Inflammatory macrophage treated with lipopolysaccharide for 4 hours (primary cell): ENCODE data around the gene ITSN2.
"Not testable (repeated sequence)": the region's sequence is repeated elsewhere in the genome, so short reads cannot be mapped to it uniquely, and the experiment has no call there.

Experiments used
- DNase-seq: peaks from one replicate; pipeline ENCODE4 v3.0.0-alpha.2; 2020

The ITSN2 gene

DNA sequence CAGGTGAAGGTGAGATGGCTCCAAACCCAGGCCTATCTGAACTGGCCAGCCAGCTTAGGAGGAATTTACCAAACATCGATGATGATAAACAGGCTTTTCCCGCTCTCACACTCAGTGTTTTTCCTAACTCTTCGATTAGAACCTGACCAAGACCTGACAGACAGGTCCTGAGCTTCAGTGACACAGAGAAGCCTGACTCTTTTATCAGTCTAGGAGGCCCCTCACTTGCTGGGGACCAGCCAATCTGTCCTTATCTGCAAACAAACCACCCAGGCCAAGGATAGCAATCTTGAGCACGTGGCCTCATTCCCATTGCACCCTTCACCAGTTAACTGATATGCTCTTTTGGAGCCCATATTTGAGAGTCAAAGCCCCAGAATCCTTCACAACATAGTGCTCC, 1.9 kb upstream of the ITSN2 start:
- no peak for DNase-seq

- DNase-seq, result no peak
These were observed 611 bp upstream of the ITSN2 start for GRCh38 chr2:24360963-24361330.

DNA sequence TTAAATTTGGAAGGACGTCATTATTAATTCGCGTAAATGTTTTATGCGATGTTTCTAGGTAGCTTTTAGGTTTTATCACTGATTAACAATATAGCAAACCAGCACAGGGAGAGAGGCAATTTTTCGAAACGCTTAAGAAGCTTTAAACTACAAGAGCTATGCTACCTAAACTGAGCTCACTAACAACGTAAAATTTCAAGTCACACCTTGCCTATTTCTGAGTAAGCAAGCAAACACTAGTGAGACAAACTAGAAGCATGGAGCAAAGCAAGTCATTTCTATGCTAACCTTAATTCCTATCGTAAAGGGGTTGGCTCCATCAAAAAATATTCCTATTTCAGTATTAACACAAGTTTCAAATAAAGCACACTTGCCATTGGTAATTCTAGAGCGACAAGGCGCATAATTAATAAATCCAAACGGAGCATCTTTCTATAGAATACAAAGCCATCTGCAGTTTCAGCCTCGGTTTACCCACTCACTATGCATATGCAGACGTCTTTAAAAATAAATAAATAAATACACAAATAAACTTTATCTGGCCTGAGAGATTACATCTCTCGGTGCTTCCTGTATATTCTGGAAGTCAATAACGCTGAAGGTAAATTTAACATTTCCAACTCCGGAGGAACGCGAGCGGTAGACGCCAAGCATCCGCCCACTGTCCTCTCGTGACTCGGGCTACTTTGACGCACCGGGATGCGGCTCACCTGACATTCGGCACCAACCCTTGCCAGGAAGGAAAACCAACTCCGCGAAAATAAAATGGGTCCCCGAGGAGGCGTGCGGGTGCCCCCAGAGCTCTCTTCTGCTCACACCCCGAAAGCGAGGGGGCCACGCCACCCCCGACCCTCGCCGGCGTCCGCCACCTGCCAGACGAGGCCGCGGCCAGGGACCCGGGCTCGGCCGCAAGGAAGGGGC, 947 bp downstream of the ITSN2 start:
- DNase-seq, result peak; percentile 13

- not testable (repeated sequence) for DNase-seq
These were observed 2.6 kb downstream of the ITSN2 start for GRCh38 chr2:24357767-24358166.

GRCh38 chr2:24357115-24357514, 3.2 kb downstream of the ITSN2 start:
- not testable (repeated sequence) for DNase-seq

- peak; percentile 54 for DNase-seq
These were observed 5.4 kb downstream of the ITSN2 start for GRCh38 chr2:24354957-24355356.

DNA sequence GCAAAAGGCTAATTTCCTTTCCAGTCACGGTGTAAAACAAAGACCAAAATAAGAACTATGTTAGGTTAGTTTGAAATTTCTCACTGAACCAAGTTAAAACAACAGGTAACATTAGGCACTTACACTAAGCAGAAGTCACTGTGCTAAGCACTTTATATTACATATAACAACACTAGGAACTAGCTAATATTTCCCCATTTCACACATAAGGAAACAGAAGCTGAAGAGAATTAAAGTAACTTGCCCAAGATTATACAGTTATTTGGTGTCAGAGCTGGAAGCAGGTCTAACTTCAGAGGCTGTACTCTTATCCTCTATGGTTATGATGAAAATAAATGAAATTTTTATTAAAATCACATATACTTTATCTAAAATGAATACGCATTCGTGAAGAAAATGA, 5.9 kb downstream of the ITSN2 start:
- peak; percentile 49 for DNase-seq

GRCh38 chr2:24353973-24354372, 6.4 kb downstream of the ITSN2 start:
- DNase-seq, result no peak

GRCh38 chr2:24353364-24353763, 7.0 kb downstream of the ITSN2 start:
- no peak for DNase-seq

DNA sequence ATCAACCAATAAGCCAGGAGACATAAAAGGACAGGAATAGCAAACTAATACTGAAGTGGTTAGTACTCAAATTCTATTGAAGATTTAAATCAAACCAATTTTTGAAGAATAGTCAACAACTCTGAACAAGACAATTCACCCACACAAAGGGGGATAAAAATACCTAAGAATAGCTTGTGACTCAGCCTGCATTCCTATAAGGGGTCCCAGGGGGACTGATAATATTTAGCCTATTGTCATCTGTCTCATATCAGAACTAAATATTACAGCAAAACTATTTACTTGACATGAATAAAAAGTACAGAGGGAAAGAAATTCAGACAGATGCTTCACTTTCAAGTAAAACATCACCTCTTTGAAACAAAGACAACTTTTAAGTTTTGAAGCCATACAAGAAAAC, 7.7 kb downstream of the ITSN2 start:
- no peak for DNase-seq

- no peak for DNase-seq
These were observed 8.4 kb downstream of the ITSN2 start for GRCh38 chr2:24351981-24352380.

DNA sequence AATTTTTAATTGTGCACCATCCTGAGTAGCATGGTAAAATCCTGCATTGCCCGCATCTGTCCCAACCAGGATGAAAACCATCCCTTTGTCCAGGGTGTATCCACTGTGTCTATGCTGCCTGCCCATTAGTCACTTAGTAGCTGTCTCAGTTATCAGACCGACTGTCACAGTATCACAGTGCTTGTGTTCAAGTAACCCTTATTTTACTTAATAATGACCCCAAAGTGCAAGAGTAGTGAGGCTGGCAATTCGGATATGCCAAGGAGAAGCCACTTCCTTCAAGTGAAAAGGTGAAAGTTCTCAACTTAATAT, 8.8 kb downstream of the ITSN2 start:
- no peak for DNase-seq

DNA sequence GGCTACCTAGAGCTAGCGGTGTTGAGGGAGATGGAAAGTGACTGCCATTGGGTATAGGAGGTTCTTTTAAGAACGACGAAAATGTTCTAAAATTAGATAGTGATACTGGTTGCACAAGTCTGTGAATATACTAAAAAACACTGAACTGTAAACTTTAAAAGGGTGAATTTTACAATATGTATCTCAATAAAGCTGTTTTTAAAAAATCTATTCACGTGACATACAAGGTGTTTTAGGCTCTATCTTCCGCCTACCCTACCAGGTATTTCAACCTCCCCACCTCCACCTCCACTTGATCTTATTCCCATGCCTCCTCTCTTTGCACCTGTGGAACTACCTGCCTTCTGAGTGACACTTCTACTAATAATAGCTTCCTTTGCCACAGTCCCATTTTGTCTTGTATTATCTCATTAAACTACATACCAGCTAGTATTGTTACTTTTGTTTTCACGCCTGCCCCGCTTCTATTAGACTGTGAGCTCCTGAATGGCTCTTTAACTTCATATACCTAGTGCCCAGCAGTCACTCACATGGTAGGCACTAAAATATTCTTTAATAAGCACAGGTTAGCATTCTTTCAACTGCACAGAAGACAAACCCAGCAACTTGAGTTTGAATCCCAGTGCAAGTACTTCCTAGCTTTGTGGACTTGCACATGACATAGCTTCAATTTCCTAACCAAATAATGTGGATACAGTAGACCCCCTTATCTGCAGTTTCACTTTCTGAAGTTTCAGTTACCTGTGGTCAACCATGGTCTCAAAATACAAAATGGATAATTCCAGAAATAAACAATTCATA, 9.3 kb downstream of the ITSN2 start:
- DNase-seq, result no peak

DNA sequence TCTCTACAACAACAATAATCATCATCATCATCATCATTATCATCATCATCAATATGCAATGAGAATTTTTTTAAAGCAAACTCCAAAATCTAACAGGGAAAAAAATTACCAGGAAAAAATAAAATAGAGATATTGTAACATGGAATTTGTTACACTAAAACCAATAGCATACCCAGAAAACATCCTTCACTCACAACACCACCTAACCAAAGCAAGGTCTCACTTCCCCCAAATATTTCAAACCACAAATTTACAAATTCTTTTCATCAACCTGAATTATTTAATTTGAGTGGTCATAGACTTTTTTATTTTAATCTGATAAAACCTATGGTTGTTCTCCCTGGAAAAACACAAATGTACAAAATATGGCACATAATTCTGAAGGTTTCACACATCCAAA, 11.2 kb downstream of the ITSN2 start:
- no peak for DNase-seq

DNA sequence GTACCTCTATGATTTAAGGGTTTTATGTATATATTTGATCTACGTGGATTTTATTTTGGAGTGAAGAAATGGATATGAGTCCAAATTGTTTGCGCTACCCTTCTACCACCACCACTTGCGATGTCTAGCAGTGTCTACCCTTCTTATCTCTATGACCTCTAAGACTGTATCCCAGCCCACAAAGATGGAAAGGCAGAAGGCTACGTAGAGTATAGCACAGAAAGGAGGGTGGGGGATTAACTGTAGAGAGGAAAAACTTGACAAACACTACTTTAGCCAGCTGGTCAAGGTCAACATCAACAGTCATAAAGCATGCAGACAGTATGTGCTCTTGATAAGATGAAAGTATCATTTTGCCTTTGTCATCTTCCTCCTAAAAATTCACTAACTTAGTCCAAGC, 14.4 kb downstream of the ITSN2 start:
- no peak for DNase-seq

GRCh38 chr2:24343225-24343882, 17.0 kb downstream of the ITSN2 start:
- DNase-seq, result peak; percentile 55

DNA sequence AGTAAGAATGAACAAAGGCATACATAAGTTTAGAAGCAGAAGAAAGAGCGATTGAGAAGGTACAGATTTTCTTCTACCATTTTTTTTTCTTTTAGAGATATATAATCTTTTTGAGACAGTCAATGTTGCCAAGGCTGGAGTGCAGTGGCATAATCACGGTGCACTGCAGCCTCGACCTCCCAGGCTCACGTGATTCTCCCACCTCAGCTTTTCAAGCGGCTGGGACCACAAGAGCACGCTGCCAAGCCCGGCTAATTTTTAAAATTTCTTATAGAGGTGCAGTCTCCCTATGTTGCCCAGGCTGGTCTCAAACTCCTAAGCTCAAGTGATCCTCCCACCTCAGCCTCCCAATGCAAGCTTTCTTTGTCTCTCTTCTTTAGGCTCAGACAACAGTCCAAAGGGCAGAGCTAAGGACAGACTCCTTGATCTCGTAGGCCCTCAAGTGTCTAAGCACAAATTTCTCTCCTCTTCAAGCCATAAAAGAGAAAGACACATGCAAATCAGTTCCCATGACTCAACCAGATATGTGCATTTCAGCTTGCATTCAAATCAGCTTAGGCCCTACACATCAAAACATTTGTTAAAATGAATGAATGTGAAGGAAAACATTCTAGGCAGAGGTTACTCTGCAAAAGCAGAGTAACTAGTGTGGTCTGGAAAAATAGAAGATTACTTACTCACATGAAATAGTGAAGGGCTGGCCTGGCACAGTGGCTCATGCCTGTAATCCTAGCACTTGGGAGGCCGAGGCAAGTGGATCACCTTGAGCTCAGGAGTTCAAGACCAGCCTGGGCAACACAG, 18.0 kb downstream of the ITSN2 start:
- DNase-seq, result peak; percentile 19

GRCh38 chr2:24339856-24340262, 20.5 kb downstream of the ITSN2 start:
- DNase-seq, result no peak

- not testable (repeated sequence) for DNase-seq
These were observed 21.2 kb downstream of the ITSN2 start for GRCh38 chr2:24339098-24339497.

DNA sequence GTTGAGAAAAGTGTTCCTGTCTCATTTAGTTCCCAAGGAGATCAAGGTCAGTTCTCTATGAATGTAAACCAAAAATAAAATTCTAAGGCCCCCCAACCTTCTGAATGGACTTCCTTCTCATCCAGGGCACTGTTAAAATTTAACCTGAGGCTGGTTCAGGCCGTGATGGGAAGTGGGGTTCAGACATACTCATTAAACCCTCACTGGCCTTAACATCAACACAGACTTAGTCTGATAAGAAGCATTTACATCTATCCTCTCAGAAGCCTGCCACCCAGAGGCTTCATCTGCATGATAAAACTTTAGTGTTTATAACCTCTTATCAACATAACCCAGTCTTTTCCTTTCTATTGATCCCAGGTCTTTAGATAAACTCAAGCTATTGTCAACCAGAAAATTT, 22.4 kb downstream of the ITSN2 start:
- no peak for DNase-seq

- peak; percentile 46 for DNase-seq
These were observed 23.5 kb downstream of the ITSN2 start for GRCh38 chr2:24336811-24337210.

DNA sequence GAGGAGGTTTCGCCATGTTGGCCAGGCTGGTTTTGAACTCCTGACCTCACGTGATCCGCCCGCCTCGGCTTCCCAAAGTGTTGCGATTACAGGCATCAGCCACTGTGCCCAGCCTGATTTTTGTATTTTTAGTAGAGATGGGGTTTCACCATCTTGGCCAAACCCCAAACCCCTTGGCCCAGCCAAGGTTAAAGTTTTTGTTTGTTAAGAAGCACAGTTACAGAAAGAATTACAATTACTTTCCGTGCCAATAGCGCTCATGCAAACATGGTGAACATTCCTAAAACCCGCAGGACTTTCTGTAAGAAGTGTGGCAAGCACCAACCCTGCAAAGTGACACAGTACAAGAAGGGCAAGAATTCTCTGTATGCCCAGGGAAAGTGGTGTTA, 26.1 kb downstream of the ITSN2 start:
- DNase-seq, result no peak
